ENCODE results near the gene TSPAN13.

Gene TSPAN13

DNA sequence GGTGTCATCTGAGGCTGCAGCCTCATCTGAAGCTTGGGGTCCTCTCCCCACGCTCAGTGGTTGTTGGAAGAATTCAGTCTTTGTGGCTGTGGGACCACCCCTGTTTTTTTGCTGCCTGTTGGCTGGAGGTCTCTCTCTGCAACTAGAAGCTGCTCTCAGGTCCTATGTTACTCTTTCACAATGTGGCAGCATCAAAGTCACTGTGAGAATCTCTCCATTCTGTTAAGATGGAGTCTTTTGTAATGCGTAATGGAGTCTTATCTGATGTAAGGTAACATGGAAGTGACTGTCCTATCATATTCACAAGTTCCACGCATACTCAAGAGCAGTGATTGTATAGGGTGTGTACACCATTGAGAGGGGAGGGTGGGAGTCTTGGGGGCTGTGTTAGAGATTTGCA, 24.9 kb downstream of the TSPAN13 start:
- DNase-seq, result no peak

DNA sequence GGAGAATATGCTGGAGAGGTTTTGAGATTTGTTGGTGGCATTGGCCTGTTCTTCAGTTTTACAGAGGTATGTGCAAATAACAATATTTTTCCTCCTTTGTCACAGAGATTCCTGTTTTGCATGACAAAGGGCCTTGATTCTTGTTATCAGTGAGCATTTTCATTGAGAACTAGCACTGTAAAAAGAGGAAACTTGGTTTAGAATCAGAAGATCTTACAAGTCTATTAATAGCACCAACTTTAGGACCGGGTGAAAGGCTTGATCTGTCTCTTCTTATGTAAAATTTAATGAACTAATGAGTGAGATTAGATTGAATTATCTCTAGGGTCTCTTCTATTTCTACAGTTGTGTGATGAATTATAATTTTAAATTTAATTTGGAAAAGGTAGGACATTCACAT, 25.5 kb downstream of the TSPAN13 start:
- DNase-seq, result no peak

GRCh38 chr7:16780596-16780995, 27.0 kb downstream of the TSPAN13 start:
- no peak for DNase-seq

DNA sequence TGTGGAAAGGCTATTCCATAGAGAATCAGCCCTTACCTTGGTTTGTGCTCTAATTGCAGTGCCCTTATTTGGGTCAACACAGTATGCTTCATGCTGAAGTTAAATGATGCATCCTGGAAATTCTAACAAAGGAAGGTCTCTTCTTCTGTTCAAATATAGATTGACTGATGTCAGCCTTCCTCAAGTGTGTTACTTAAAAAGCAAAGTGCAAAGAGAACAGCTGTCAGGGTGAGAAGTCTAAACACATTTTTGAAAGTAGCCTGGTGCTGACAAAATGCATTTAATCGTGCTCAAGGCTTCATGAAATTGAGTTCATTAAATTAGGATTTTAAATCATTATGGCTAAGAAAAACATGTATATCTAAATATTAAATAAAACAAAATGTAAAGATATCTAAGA, 31.8 kb downstream of the TSPAN13 start:
- no peak for DNase-seq

DNA sequence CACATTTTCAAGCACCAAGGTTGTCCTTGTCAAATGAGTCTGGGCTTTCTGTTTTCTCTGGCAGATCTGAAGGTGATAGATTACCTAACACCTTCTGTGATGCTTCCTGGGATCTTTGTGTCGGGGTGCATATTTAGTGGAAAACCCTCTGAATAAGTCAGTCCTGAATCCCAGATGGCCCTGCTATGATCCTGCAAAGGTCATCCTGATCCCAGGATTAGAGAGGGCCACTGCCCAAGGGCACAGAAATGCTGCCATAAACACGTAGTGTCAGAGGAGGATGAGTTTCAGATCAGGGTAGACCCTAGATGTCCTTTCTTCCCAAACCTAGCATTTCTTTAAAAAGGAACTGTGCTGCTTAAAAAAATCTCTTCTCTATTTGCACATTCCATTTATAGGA, 32.3 kb downstream of the TSPAN13 start:
- no peak for DNase-seq

DNA sequence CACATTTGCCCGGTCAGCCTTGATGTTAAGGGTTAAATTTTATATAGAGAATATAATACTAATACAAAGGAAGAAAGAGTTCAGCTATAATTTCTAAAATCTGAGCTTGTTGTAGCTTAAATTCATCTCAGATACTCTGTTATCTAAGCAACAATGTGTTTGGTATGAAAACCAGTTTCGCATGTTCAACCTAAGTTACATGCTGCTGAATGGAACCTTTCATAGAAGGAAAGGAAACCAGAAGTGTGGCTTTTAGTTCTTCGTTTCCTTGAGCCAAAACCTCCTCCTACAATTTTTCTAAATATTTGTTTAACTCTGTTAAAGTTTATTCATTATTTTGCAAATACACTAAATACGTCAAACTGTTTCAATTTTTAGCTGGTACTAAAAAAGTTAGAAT, 32.7 kb downstream of the TSPAN13 start:
- DNase-seq, result no peak

GRCh38 chr7:16787127-16787526, 33.6 kb downstream of the TSPAN13 start:
- DNase-seq, result no peak

GRCh38 chr7:16791071-16791470, 37.5 kb downstream of the TSPAN13 start:
- no peak for DNase-seq

DNA sequence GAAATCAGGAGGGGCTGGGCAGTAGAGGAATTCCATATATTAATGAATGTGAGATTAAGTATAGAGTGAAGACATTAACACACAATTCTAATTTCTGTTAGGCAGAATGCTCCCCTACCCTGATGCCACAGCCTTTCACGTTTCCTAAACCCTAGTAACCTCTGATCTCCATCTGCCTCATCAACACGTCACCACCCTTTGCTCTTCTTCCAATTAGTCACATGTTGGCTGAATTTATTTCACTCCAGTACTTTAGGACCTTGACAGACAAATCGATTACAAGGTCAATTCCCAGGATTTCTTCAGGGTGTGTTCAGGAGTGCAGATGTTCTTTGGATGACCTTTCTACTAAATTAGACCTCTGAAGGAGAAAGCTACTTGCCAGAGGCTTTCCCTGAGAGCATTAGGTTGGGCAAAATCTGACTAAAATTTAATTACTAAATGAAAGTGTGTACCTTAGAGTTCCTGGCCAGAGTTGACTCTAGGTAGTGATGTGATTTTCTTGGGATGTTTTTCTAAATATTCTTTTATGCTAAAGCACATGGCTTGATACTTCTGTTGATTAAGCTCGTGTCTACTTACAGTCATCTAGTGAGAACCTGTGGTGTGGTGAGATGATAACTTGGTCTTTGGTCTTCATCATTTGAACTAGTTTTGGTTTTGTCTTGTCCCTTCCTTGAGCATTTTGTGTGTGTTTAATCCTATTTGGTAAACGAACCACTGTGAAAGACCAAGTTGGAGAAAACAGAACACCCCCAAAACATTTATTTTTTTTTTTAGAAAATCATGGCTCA, 38.5 kb downstream of the TSPAN13 start:
- DNase-seq, result no peak

GRCh38 chr7:16794986-16795385, 41.4 kb downstream of the TSPAN13 start:
- DNase-seq, result peak; percentile 55

GRCh38 chr7:16795624-16796023, 42.1 kb downstream of the TSPAN13 start:
- peak; percentile 98 for DNase-seq

DNA sequence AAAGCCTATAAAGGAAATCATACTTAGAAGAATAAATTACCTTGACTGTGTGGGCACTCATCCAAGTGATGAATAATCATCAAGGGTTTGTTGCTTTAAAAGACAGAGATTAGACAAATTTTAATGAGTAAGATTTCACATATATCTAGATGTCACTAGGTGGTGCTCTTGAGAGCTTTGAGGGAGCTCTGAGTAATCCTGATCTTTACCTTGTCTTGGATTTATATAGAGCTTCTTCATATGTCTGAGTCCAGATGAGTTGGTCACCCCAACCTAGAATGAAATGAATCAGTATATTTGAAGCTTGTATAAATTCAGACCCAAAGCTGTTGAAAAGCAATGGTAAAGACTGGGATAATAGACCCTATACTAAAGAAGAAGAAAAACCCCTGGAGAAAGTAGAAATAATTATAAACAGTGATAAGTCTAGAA, 47.6 kb downstream of the TSPAN13 start:
- peak; percentile 72 for DNase-seq

GRCh38 chr7:16801579-16801978, 48.0 kb downstream of the TSPAN13 start:
- DNase-seq, result no peak

DNA sequence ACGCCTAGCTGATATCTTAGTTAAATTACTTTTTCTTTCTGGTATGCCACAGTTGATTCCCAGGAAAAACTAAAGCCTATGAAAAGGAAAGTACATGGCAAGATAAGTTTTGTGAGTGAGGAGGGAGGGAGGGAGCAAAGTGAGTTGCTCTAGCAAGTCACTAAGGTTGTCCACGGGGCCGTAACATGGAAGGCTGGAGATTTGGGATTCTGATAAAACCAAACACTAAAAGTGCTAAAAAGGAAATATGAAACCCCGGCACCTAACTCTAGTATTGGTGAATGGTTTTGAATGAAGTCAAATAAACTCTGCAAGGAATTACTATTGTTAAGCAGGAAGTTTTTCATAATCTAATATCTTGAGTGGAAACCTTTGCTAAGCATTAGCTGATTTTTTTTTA, 49.6 kb downstream of the TSPAN13 start:
- no peak for DNase-seq

GRCh38 chr7:16803881-16804673, 50.5 kb downstream of the TSPAN13 start:
- no peak for DNase-seq

- DNase-seq, result no peak
Measured at GRCh38 chr7:16804674-16805439, 51.3 kb downstream of the TSPAN13 start, which contains the start of gene AGR2. Gene AGR2 (minus strand): TSS chr7:16804999. CDS start chr7:16801796, 3,203 bp downstream.

GRCh38 chr7:16805441-16805840, 51.9 kb downstream of the TSPAN13 start:
- no peak for DNase-seq

DNA sequence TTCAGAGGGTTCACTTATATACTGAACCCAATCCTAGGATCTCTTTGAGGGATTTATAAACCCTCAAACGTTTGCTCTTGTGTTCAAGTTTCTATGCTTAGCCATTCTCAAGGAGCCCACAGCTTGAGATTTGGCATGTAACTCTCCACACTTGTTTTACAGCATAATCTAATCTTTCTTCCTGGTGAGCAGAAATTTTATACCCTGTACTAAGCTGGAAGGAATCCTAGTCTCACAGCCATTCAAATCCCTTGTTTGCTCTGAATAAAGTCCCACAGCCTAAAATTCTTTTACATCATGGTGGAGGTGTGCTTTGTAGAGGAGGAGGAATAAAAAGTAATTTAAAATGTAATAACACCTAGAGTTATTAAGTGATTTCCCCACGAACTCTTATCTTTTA, 56.6 kb downstream of the TSPAN13 start:
- no peak for DNase-seq

DNA sequence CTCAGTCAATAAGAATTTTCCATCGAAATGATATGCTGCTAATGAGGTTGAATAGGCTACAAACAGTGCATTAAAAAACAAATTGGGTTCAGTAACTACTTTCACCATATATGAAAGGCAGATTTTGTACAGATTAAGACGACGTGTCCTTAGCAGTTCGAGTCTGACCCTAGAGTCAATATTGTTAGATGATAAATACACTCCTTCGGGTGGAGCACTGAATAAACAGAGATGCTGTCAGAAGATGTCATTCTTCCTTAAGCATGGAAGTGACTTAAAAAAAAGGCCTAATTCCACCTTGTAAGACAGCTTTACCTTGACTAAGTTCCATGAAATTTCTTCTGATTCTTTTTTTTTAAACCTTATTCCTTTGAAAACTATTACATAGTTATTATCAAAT, 57.0 kb downstream of the TSPAN13 start:
- DNase-seq, result no peak

DNA sequence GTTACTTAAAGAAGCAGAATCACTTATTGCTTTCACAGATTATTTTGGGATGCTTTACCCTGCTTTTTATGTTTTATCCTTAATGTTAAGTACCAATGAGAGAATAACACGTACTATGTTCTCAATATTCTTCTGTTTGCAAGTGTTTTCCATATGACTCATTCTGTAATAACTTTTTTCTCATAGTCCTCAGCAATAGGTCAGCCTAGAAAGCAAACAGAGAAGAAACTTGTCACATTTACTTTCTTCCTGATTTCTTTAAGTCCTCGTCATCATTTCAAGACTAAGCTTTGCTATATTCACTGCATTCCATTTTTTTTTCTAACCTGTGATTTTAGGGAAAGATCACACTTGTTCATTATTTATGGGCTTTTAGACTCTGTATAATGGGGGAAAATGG, 58.0 kb downstream of the TSPAN13 start:
- DNase-seq, result no peak

GRCh38 chr7:16812542-16813231, 59.1 kb downstream of the TSPAN13 start:
- no peak for DNase-seq

- DNase-seq, result no peak
Measured at GRCh38 chr7:16813232-16813616, 59.7 kb downstream of the TSPAN13 start.

- no peak for DNase-seq
Measured at GRCh38 chr7:16815001-16815400, 61.4 kb downstream of the TSPAN13 start.
